GM23338 (cell line): ENCODE results near the gene AKT2. TPM values are rescaled to one million over a fixed set of nuclear protein-coding genes. Genes with fewer than 3 reads are reported as not detected.
A peak's percentile ranks its signal among the peaks of the same experiment; 100 is the strongest.

Experiments used
- ATAC-seq: fragments of 200-7000 bp; cut with Tn5 transposase; 3 replicates; pipeline ENCODE4 v1.9.1; 2020
- DNase-seq: peaks from one replicate; pipeline ENCODE4 v3.0.0-alpha.2; 2015; ENCODE audit warnings: low spot score
- H2AFZ ChIP-seq: fragments of 200-600 bp; sonication (generic); 2 replicates; pipeline ENCODE4 v1.8.0; 2016; ENCODE audit warnings: antibody characterized with exemption, mild to moderate bottlenecking, moderate library complexity
- H3F3A ChIP-seq: fragments of 200-600 bp; sonication (generic); replicated peaks from 2 replicates; pipeline ENCODE4 v1.8.0; 2017; ENCODE audit warnings: antibody characterized with exemption, mixed run types, low read depth
- H3K27ac ChIP-seq: fragments of 200-600 bp; sonication (generic); 2 replicates; pipeline ENCODE4 v1.6.1; 2016; ENCODE audit warnings: low read depth
- H3K27me3 ChIP-seq: fragments of 200-600 bp; sonication (generic); 2 replicates; pipeline ENCODE4 v1.8.0; 2016; ENCODE audit warnings: mild to moderate bottlenecking, mixed run types, moderate library complexity; ENCODE audit not compliant: insufficient read depth
- H3K36me3 ChIP-seq: fragments of 200-600 bp; sonication (generic); 2 replicates; pipeline ENCODE4 v1.8.0; 2016; ENCODE audit warnings: mild to moderate bottlenecking; ENCODE audit not compliant: insufficient read depth
- H3K4me1 ChIP-seq: fragments of 200-600 bp; sonication (generic); 2 replicates; pipeline ENCODE4 v1.8.0; 2016; ENCODE audit warnings: mild to moderate bottlenecking, moderate library complexity; ENCODE audit not compliant: insufficient read depth
- H3K4me2 ChIP-seq: fragments of 200-600 bp; sonication (generic); 2 replicates; pipeline ENCODE4 v1.7.1; 2017; ENCODE audit warnings: mixed run types
- H3K4me3 ChIP-seq: fragments of 200-600 bp; sonication (generic); 2 replicates; pipeline ENCODE4 v1.6.1; 2016; ENCODE audit warnings: mixed run types
- H3K79me2 ChIP-seq: fragments of 200-600 bp; sonication (generic); replicated peaks from 2 replicates; pipeline ENCODE4 v1.8.0; 2017; ENCODE audit warnings: mild to moderate bottlenecking; ENCODE audit not compliant: insufficient read depth
- H3K9me2 ChIP-seq: fragments of 200-600 bp; sonication (generic); 2 replicates; pipeline ENCODE4 v1.8.0; 2017; ENCODE audit not compliant: insufficient read depth
- H4K20me1 ChIP-seq: fragments of 200-600 bp; sonication (generic); replicated peaks from 2 replicates; pipeline ENCODE4 v1.8.0; 2017; ENCODE audit warnings: mild to moderate bottlenecking; ENCODE audit not compliant: insufficient read depth
- H3K27ac Mint-ChIP-seq: 2 replicates; pipeline ENCODE4 v1.8.0; 2020; ENCODE audit warnings: inconsistent platforms, mild to moderate bottlenecking, moderate library complexity, mixed read lengths
- H3K27me3 Mint-ChIP-seq: 3 replicates; pipeline ENCODE4 v1.8.0; 2022; ENCODE audit warnings: low read depth, mild to moderate bottlenecking, moderate library complexity, mixed read lengths, inconsistent platforms; ENCODE audit not compliant: insufficient read depth, poor library complexity
- H3K36me3 Mint-ChIP-seq: 3 replicates; pipeline ENCODE4 v1.8.0; 2021; ENCODE audit warnings: low read depth, mild to moderate bottlenecking, inconsistent platforms, moderate library complexity, mixed read lengths
- H3K4me1 Mint-ChIP-seq: 3 replicates; pipeline ENCODE4 v1.8.0; 2020; ENCODE audit warnings: mild to moderate bottlenecking, inconsistent platforms, mixed read lengths
- H3K4me3 Mint-ChIP-seq: 3 replicates; pipeline ENCODE4 v1.8.0; 2021; ENCODE audit warnings: moderate library complexity, mild to moderate bottlenecking, inconsistent platforms, mixed read lengths
- H3K9me3 Mint-ChIP-seq: 3 replicates; pipeline ENCODE4 v1.8.0; 2020; ENCODE audit warnings: moderate library complexity, mild to moderate bottlenecking, inconsistent platforms, mixed read lengths
- ETS1 ChIP-seq: IDR thresholded peaks from 2 replicates; pipeline ENCODE4 v1.6.1; 2016; ENCODE audit warnings: antibody characterized with exemption
- EZH2 ChIP-seq: fragments of 200-600 bp; sonication (generic); IDR thresholded peaks from one replicate; pipeline ENCODE4 v1.8.0; 2017; ENCODE audit warnings: antibody characterized with exemption, mild to moderate bottlenecking, low read depth; ENCODE audit not compliant: unreplicated experiment
- EZH2phosphoT487 ChIP-seq: fragments of 200-600 bp; sonication (generic); IDR thresholded peaks from one replicate; pipeline ENCODE4 v1.8.1; 2018; ENCODE audit warnings: antibody characterized with exemption; ENCODE audit not compliant: unreplicated experiment
- NANOG ChIP-seq: IDR thresholded peaks from 2 replicates; pipeline ENCODE4 v1.6.1; 2016; ENCODE audit warnings: antibody characterized with exemption, borderline replicate concordance
- POLR2AphosphoS5 ChIP-seq: IDR thresholded peaks from 2 replicates; pipeline ENCODE4 v1.6.1; 2016; ENCODE audit warnings: antibody characterized with exemption, low read depth
- STAT1 ChIP-seq: IDR thresholded peaks from one replicate; pipeline ENCODE4 v1.6.1; 2016; ENCODE audit warnings: antibody characterized with exemption; ENCODE audit not compliant: unreplicated experiment
- ZNF462 ChIP-seq: fragments of 250-450 bp; sonication (Bioruptor Pico); IDR thresholded peaks from 2 replicates; pipeline ENCODE4 v1.5.0; 2020; ENCODE audit warnings: mild to moderate bottlenecking, moderate library complexity
- polyA plus RNA-seq: library from polyadenylated mRNA; unstranded; fragments of >200 nt; fragmentation: Nextera tagmentation; extraction: Ambion mirVana; gene quantifications from 2 replicates; pipeline ENCODE4 v1.2.1, GENCODE V29; 2016
- total RNA-seq: library from RNA; depleted of rRNA; stranded (reverse); fragments of >200 nt; shearing (Covaris generic); gene quantifications from 2 replicates; pipeline ENCODE4 v1.2.3, GENCODE V29; 2014

AKT2 gene
- total and polyA plus RNA-seq, 2 experiments from 2014 or later: 17.6 to 123 TPM

GRCh38 chr19:40265763-40266099 is 19.4 kb downstream of the AKT2 start (continued):
- TF ChIP-seq ZNF462 (CRISPR knock-in tag) (no peak), NANOG (no peak), EZH2 (no peak), STAT1 (no peak), EZH2phosphoT487 (no peak)

- no peaks in the 10 kb centered on the region for H3K27me3 ChIP-seq
- H3K27ac ChIP-seq: no peak overlapping the region
- H3K4me3 ChIP-seq: no peak overlapping the region
- Mint-ChIP-seq H3K27me3 (peaks cover 11% of the 10 kb centered on the region), H3K27ac (peak overlapping the region; percentile 24; the same call in 1 of the 2 replicates), H3K36me3 (peaks cover 19% of the 10 kb centered on the region), H3K4me1 (peaks cover 17% of the 10 kb centered on the region), H3K4me3 (no peak overlapping the region), H3K9me3 (no peaks in the 10 kb centered on the region)
- ATAC-seq: no peak
- no peaks in the 10 kb centered on the region; the same call in 1 of the 2 replicates for H3K4me1 ChIP-seq
- DNase-seq: no peak
- H3K4me2 ChIP-seq: no peak overlapping the region
- H4K20me1 ChIP-seq: peaks cover 3% of the 10 kb centered on the region
- H3K9me2 ChIP-seq: no peaks in the 10 kb centered on the region
- peaks cover 6% of the 10 kb centered on the region; the same call in 1 of the 2 replicates for H3K36me3 ChIP-seq
- H3K79me2 ChIP-seq: peaks cover 33% of the 10 kb centered on the region
- H3F3A ChIP-seq: no peaks in the 10 kb centered on the region
- H2AFZ ChIP-seq: no peak overlapping the region
- no peak for TF ChIP-seq POLR2AphosphoS5
- no peak for TF ChIP-seq ETS1
- TF ChIP-seq EZH2: no peak
- no peak for TF ChIP-seq ZNF462 (CRISPR knock-in tag)
- TF ChIP-seq NANOG: no peak
Observed at GRCh38 chr19:40265055-40265762, 19.9 kb downstream of the AKT2 start.
